KOPT-K1 (cell line): Measurements from ENCODE around the gene DOCK1.

ENCODE experiments used
- H3K27ac ChIP-seq: fragments of 200-600 bp; sonication (generic); 2 replicates; pipeline ENCODE4 v1.5.1; 2016; ENCODE audit warnings: antibody characterized with exemption, mild to moderate bottlenecking, low read depth, low read length; ENCODE audit not compliant: poor library complexity, severe bottlenecking
- H3K36me3 ChIP-seq: fragments of 200-600 bp; sonication (generic); 2 replicates; pipeline ENCODE4 v1.5.1; 2017; ENCODE audit warnings: antibody characterized with exemption, mild to moderate bottlenecking, low read length, moderate library complexity; ENCODE audit not compliant: insufficient read depth
- H3K9me3 ChIP-seq: fragments of 200-600 bp; sonication (generic); 2 replicates; pipeline ENCODE4 v1.5.1; 2017; ENCODE audit warnings: antibody characterized with exemption, low read length, mild to moderate bottlenecking; ENCODE audit not compliant: insufficient read depth, poor library complexity, severe bottlenecking

Gene DOCK1

DNA sequence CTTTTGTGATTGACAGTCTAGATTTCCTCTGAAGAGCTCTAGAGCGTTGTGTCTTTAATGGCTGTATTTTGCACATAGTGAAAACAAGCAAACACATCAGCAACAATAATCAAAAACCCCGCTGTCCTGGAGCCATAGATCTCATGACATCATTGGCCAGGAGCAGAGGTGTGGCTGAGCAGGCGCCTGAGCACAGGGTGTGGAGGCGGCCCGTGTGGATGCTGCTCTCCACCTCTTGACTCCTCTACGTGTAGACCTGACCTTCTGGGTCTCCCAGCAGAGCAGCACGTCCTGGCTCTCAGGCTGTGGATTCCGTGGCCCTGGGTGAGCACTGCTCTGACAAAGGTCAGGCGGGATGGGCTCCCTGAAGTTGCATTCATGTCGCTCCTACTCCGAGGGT is 354.1 kb downstream of the DOCK1 start:
- peaks cover 12% of the 10 kb centered on the region for H3K9me3 ChIP-seq

DNA sequence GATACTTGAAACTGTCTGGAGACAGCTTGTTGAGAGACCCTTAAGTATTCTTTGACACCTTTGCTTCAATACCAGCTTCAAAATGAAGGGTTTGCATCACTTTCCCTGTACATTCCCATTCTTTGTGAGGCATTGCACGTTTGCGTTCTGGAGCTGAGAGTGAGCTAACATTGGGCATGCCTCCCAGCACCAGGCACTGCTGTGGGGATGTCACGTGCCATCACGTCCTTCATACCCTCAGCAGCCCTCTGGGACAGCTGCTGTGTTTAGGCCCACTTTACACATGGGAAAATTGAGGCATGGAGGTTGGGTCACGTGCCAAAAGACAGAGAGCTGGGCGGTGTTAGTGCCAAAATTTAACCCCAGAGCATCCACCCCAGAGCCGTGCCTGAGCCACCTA is 357.4 kb downstream of the DOCK1 start:
- Histone ChIP-seq H3K36me3 (no peaks in the 10 kb centered on the region), H3K9me3 (peaks cover 12% of the 10 kb centered on the region), H3K27ac (no peak overlapping the region)

More for the DNA sequence above, 354.1 kb downstream of the DOCK1 start:
- H3K36me3 ChIP-seq = no peaks in the 10 kb centered on the region
- H3K27ac ChIP-seq = no peak overlapping the region

DNA sequence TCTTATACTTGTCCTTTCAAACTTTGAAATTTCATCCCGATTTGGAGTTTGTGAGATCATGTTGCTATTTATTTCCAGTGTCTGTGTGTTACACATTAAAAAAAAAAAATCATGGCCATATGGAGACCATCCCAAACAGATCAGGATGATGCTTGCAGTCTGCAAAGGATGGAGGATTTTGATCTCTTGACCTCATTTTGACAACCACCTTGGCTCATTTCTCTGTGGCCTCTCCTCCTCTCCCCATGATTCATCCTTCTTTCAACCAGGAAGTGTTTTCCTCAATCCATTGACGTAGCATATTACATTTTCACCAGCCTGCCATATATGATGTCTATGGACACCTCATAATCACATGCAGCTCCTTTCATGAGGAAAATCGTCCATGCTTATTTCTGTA is 360.1 kb downstream of the DOCK1 start:
- Histone ChIP-seq H3K27ac (no peak overlapping the region), H3K36me3 (no peaks in the 10 kb centered on the region), H3K9me3 (peaks cover 12% of the 10 kb centered on the region)

DNA sequence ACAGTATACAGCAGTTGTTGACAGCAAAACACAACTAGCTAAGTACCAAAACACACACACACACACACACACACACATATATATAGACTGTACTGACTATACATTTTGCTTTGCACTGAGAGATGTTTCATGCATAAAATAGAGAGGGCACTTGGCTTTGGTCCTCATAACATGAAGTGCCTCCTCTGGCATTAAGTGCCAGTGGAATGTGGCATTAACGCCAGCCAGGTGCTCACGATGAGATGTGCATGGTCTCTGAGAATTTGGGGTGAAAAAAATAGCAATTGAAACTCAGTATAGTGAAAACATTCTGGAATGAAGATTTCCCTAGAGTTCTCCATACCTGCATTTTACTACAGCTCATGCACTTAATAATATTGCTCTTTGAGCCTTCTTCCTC is 361.2 kb downstream of the DOCK1 start:
- Histone ChIP-seq H3K9me3 (peaks cover 4% of the 10 kb centered on the region), H3K27ac (no peak overlapping the region), H3K36me3 (no peaks in the 10 kb centered on the region)

DNA sequence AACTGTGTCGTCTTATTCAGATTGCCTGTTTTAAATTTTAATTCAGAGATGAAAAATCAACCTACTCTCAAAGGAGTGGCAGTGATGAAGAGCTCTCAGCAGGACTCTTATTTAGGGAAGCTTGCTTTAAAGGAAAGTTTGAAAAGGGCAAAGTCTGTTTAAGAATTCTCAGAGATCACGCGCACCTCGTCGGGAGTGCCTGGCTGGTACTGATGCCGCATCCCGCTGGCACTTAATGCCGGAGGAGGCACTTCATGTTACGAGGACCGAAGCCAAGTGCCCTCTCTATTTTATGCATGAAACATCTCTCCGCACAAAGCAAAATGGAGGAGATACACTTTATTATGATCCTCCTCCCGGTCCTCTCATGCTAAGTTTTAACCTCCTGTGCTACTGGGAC is 362.2 kb downstream of the DOCK1 start:
- Histone ChIP-seq H3K27ac (no peak overlapping the region), H3K36me3 (no peaks in the 10 kb centered on the region), H3K9me3 (no peaks in the 10 kb centered on the region)

DNA sequence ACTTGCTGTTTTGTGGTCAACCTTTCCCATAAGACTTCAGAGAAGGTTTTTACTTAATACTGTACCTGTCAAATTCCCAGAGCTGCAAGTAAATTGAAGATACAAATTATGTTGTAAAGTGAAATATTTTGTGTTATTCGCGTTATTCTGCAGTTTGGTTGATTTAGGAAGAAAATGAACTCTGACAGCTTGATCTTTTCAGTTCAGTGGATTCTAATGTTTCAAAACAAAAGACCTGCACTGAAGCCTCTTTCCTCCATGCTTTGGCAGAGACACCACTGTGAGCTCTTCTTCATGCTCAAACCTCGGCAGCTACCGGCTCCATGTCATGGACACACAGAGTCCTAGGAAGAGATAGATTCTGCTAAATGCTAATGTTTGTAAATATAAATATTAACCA is 366.8 kb downstream of the DOCK1 start:
- H3K9me3 ChIP-seq = no peaks in the 10 kb centered on the region
- H3K36me3 ChIP-seq = no peaks in the 10 kb centered on the region
- no peak overlapping the region for H3K27ac ChIP-seq

DNA sequence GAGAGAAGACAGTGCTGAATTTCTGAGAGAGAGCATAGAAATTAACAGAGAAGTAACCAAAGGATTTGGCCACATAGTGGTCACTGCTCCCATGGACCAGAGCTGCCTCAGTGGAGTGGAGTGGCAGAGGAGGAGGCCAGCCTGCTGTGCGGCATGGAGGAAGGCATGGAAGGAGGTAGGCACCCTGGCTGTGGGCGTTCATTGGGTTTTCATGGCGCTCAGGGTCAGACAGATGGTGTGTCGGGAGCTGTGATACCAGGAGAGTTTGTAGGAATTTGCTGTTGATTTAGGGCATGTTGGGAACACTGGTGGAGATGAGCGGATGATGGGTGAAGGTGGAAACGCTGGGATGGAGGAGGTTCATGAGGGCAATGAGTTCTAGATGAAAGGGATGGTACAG is 370.0 kb downstream of the DOCK1 start:
- H3K36me3 ChIP-seq = no peaks in the 10 kb centered on the region
- no peaks in the 10 kb centered on the region for H3K9me3 ChIP-seq

DNA sequence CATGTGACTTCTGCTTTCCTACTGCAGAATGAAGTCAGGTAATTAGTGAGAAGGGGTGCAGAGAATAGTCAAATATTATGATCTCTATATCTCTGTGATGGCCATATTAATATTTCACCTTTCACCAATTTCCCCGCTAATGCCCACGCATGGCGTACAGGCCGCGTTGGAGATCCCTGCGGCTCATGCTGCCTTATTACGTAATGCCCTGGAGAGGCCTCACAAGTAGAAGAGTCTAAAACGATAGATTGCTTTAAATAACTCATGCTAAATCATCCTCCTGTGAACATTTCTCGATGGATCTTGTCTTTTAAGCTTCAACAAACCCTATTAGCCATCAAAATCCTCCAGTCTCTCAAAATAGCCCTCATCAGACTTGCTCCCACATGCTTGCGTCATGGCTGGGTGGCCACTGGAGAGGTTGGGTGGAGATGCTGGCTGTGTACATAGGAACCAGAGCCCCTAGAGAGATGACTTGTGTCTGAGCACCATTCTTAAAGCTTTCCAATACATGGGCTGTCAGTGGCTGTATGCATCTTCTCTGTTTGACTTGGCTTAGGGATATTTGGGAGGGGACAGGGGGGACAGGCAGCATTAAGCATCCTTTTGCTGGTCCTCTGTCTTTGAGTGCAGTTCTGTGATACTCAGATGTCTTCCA is 370.7 kb downstream of the DOCK1 start:
- H3K27ac ChIP-seq = no peak overlapping the region
- H3K36me3 ChIP-seq = no peaks in the 10 kb centered on the region
- no peaks in the 10 kb centered on the region for H3K9me3 ChIP-seq

More for the DNA sequence above, 370.0 kb downstream of the DOCK1 start:
- H3K27ac ChIP-seq = no peak overlapping the region

DNA sequence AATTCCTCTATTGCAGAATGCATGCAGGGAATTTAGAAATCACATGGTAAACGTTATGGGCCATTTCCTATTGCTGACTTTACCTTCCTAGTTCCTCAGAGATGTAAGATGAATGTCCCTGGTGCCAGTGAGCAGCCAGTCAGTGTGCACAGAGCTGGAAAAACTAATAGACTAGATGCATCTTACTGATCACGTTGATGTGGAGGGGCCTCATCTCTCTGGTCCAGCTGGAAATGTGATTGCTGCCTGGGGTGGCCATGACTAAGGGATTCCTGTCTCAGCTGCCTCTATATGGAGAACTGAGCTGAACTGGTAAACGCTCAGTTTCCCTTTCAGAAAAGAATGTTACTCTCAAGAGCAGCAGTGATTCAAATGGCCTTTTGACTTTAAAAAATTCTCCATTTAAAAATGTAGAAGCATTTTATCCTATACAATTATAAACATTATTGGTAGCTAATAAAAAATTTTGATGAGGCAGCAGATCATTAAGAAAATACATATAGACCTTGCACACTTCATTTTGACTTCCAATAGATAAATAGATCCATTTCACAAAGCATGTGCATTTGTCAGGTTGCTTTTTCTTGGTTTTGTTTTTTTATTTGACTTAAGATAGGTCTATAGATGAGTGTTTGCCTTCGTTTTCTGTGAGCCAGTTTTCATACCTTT is 371.7 kb downstream of the DOCK1 start:
- Histone ChIP-seq H3K27ac (no peak overlapping the region), H3K9me3 (no peaks in the 10 kb centered on the region), H3K36me3 (no peaks in the 10 kb centered on the region)

DNA sequence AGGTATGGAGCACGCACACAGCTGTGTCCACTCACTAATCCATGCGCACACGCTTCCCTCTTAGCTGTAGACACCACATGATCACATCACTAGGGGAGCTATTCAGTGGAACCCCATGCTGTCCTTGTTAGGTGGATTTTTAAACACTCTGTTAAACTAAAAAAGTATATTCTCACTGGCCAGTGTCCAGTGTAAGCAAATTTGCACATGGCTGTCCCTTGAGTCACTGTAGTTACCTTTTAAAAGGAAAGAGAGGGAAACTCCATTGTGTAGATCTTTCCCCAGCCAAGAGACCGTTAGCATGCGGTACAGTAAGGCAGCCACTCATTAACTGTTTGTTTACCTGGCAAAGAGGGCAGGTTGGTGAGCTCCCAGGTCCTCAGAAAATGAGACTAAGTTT is 372.8 kb downstream of the DOCK1 start:
- Histone ChIP-seq H3K36me3 (no peaks in the 10 kb centered on the region), H3K27ac (no peak overlapping the region), H3K9me3 (no peaks in the 10 kb centered on the region)

DNA sequence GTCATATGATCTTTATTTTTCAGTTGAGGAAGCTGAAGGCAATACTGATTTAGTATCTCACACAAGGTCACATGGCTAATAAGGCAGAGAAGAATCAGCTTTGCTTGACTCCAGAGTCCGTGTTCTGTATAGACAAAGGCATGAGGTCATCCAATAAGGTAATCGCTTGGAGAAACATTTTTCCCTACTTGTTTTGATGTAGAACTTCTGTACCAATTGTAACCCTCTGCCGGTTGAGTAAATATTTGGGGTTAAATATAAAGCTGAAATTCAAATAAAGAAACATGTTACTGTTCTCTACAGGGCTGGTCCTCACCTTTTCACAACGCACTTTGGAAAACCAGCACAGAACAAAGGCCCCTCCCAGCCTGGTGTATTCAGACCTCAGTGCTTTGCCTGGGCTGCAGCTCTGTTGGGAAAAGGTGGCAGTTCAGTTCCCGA is 374.1 kb downstream of the DOCK1 start:
- no peak overlapping the region for H3K27ac ChIP-seq
- no peaks in the 10 kb centered on the region for H3K36me3 ChIP-seq
- no peaks in the 10 kb centered on the region for H3K9me3 ChIP-seq

DNA sequence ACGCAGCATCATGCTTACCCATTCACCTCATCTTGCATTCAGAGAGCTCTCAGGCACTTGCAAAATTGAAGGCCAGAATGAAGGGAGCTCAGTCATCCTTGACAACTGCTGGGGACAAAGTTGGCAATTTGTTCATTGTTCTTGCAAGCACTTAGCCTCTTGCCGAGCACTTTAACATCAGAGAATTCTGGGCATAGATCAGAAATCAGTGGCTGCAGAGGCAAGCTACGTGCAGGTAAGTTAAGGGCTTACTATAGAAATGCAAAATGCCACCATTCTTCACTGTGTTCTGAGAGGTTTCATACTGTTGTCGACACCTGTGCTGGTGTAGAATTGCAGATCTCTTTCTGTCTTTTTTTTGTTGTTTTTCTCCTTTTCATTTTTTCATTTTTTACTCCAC is 375.2 kb downstream of the DOCK1 start:
- no peak overlapping the region for H3K27ac ChIP-seq
- H3K9me3 ChIP-seq = no peaks in the 10 kb centered on the region
- no peaks in the 10 kb centered on the region for H3K36me3 ChIP-seq

DNA sequence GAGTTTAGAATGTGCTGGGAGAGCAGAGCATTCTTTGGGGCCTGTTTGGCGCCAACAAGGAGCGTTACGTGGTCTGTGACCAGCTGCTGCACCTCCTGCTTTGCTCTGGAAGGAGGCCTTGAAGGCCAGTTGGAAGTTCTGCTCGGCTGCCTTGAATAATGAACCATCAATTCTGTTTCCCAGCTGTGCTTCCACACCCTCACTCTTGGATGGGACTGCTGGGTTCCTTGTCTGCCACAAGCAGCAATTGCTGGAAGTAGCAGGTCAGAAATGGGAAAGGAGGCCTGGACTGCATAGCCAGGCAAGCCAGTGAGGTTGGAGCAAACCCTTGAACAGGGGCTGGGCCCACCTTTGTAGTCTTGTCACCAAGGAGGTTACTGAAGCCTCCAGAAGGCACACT is 377.8 kb downstream of the DOCK1 start:
- no peak overlapping the region for H3K27ac ChIP-seq
- H3K36me3 ChIP-seq = no peaks in the 10 kb centered on the region
- H3K9me3 ChIP-seq = peaks cover 7% of the 10 kb centered on the region

DNA sequence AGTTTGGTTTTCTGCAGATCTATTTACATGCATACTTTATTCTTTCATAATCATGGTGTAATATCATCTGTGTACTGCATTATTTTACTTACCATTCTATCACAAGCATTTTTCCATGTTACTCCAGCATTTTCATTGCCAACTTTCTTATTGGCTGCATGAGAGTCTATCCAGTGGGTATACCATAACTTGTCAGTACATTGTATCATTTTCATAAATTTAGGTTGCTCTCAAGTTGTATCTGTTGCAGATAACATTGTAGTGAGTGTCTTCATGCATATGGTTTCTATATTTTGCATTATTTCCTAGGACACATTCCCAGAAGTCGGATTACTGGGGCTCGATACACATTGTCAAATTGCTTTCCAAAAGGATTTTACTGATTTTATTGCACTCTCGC is 378.3 kb downstream of the DOCK1 start:
- no peaks in the 10 kb centered on the region for H3K36me3 ChIP-seq
- H3K27ac ChIP-seq = no peak overlapping the region
- peaks cover 12% of the 10 kb centered on the region for H3K9me3 ChIP-seq

DNA sequence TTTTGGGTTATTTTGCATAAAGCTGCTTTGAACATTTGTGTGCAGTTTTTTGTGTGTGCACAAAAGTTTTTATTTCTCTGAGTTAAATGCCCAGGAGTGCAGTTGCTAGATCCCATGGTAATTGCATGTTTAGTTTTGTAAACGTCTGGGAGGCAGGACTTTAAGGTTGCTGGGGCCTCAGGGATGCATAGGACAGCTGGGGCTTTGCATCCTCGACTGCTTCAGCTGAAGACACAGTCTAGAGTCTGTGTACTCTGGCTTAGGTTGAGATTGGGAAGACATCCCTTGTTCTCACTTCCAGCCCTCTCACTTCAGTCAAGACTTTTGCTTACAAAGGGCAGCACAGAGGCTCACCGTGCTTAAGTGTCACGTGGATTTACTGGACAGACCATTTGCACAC is 385.6 kb downstream of the DOCK1 start:
- peaks cover 28% of the 10 kb centered on the region for H3K9me3 ChIP-seq
- no peaks in the 10 kb centered on the region for H3K36me3 ChIP-seq
- H3K27ac ChIP-seq = no peak overlapping the region

DNA sequence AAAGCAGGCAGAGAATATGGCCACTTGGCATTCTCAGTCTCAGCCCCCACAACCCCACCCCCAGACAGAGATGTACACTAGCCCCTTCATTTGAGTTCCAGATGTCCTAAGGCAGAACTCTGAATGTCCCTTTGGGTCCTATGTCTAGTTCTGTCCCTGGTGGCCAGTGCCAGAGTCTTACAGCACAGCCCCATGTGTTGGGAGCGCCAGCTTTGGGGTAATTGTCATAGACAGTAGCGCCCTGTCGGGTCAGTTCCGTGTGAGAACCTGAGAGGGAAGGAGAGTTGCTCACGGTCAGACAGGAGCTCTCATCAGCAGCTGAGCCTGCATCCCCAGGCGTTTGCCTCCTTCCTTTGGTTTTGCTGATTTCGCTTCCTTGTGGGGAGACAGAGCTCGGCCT is 386.1 kb downstream of the DOCK1 start:
- peaks cover 28% of the 10 kb centered on the region for H3K9me3 ChIP-seq
- no peak overlapping the region for H3K27ac ChIP-seq
- no peaks in the 10 kb centered on the region for H3K36me3 ChIP-seq
